ENCODE results near the gene MRPS25. TPM values are rescaled to one million over a fixed set of nuclear protein-coding genes. Genes with fewer than 3 reads are reported as not detected.

Gene MRPS25
- total and polyA plus RNA-seq, 9 of the 15 experiments (the other 6 are each of a cell fraction or from before 2014, with no cell fraction given): 34.3 to 129 (median 78.2) TPM

DNA sequence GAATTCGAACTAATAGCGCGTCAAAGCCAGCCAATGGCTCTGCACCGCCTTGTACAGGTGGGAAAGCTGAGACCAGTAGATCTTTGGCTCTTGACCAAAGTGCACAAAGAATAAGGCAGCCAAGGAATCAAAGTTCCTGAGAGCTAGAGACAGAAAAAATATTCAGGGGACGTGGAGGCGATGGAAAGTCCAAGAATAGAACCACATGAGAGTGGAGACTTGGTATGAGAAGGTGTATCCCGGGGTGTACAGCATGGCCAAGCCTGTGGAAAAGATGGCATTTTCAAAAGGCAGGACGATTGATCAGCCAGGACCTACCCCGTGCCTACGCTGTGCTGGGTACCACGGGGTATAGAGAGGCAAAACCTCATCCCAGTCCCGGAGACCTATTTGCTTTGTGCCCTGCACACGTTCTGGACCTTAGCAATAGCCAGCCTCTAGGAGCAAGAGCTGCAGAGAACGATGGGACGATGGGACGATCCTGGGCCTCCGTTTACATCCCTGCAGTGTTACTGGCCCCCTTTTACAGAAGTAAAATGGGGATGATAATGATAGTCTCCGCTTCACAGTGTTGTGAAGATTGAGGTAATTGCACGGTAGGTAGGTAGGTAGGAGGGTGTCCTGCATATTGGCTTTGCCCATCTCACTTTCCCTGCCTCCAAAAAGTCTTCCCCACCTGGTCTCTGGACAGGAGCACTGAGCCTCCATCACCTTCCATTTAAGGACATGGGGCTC, 34.4 kb upstream of the MRPS25 start (continued):
- TF ChIP-seq PML (IDR thresholded peaks at IDR 0.05; ENCODE audit: low read length): no peak
- TF ChIP-seq, protein P1, sequence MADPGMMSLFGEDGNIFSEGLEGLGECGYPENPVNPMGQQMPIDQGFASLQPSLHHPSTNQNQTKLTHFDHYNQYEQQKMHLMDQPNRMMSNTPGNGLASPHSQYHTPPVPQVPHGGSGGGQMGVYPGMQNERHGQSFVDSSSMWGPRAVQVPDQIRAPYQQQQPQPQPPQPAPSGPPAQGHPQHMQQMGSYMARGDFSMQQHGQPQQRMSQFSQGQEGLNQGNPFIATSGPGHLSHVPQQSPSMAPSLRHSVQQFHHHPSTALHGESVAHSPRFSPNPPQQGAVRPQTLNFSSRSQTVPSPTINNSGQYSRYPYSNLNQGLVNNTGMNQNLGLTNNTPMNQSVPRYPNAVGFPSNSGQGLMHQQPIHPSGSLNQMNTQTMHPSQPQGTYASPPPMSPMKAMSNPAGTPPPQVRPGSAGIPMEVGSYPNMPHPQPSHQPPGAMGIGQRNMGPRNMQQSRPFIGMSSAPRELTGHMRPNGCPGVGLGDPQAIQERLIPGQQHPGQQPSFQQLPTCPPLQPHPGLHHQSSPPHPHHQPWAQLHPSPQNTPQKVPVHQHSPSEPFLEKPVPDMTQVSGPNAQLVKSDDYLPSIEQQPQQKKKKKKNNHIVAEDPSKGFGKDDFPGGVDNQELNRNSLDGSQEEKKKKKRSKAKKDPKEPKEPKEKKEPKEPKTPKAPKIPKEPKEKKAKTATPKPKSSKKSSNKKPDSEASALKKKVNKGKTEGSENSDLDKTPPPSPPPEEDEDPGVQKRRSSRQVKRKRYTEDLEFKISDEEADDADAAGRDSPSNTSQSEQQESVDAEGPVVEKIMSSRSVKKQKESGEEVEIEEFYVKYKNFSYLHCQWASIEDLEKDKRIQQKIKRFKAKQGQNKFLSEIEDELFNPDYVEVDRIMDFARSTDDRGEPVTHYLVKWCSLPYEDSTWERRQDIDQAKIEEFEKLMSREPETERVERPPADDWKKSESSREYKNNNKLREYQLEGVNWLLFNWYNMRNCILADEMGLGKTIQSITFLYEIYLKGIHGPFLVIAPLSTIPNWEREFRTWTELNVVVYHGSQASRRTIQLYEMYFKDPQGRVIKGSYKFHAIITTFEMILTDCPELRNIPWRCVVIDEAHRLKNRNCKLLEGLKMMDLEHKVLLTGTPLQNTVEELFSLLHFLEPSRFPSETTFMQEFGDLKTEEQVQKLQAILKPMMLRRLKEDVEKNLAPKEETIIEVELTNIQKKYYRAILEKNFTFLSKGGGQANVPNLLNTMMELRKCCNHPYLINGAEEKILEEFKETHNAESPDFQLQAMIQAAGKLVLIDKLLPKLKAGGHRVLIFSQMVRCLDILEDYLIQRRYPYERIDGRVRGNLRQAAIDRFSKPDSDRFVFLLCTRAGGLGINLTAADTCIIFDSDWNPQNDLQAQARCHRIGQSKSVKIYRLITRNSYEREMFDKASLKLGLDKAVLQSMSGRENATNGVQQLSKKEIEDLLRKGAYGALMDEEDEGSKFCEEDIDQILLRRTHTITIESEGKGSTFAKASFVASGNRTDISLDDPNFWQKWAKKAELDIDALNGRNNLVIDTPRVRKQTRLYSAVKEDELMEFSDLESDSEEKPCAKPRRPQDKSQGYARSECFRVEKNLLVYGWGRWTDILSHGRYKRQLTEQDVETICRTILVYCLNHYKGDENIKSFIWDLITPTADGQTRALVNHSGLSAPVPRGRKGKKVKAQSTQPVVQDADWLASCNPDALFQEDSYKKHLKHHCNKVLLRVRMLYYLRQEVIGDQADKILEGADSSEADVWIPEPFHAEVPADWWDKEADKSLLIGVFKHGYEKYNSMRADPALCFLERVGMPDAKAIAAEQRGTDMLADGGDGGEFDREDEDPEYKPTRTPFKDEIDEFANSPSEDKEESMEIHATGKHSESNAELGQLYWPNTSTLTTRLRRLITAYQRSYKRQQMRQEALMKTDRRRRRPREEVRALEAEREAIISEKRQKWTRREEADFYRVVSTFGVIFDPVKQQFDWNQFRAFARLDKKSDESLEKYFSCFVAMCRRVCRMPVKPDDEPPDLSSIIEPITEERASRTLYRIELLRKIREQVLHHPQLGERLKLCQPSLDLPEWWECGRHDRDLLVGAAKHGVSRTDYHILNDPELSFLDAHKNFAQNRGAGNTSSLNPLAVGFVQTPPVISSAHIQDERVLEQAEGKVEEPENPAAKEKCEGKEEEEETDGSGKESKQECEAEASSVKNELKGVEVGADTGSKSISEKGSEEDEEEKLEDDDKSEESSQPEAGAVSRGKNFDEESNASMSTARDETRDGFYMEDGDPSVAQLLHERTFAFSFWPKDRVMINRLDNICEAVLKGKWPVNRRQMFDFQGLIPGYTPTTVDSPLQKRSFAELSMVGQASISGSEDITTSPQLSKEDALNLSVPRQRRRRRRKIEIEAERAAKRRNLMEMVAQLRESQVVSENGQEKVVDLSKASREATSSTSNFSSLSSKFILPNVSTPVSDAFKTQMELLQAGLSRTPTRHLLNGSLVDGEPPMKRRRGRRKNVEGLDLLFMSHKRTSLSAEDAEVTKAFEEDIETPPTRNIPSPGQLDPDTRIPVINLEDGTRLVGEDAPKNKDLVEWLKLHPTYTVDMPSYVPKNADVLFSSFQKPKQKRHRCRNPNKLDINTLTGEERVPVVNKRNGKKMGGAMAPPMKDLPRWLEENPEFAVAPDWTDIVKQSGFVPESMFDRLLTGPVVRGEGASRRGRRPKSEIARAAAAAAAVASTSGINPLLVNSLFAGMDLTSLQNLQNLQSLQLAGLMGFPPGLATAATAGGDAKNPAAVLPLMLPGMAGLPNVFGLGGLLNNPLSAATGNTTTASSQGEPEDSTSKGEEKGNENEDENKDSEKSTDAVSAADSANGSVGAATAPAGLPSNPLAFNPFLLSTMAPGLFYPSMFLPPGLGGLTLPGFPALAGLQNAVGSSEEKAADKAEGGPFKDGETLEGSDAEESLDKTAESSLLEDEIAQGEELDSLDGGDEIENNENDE (IDR thresholded peaks at IDR 0.05; ENCODE audit: low read depth, low read length): no peak
- TF ChIP-seq HDGF (IDR thresholded peaks at IDR 0.05): peak; percentile 62; the same call in 1 of the 2 replicates
- TF ChIP-seq, protein P2, sequence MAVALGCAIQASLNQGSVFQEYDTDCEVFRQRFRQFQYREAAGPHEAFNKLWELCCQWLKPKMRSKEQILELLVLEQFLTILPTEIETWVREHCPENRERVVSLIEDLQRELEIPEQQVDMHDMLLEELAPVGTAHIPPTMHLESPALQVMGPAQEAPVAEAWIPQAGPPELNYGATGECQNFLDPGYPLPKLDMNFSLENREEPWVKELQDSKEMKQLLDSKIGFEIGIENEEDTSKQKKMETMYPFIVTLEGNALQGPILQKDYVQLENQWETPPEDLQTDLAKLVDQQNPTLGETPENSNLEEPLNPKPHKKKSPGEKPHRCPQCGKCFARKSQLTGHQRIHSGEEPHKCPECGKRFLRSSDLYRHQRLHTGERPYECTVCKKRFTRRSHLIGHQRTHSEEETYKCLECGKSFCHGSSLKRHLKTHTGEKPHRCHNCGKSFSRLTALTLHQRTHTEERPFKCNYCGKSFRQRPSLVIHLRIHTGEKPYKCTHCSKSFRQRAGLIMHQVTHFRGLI (CRISPR knock-in tag; IDR thresholded peaks at IDR 0.05): no peak
- TF ChIP-seq JUN (IDR thresholded peaks at IDR 0.05; ENCODE audit: borderline replicate concordance, low read depth, low read length): no peak
- TF ChIP-seq JUN (CRISPR knock-in tag; IDR thresholded peaks at IDR 0.05; ENCODE audit: borderline replicate concordance): no peak
- no peak for TF ChIP-seq ZNF561 (CRISPR knock-in tag; conservative IDR thresholded peaks at IDR 0.05)
- 0 out of 2 replicates have a peak, but pooled peaks have one; percentile 27 for TF ChIP-seq RHOXF2B (CRISPR knock-in tag; conservative IDR thresholded peaks at IDR 0.05)
- TF ChIP-seq, protein P3, sequence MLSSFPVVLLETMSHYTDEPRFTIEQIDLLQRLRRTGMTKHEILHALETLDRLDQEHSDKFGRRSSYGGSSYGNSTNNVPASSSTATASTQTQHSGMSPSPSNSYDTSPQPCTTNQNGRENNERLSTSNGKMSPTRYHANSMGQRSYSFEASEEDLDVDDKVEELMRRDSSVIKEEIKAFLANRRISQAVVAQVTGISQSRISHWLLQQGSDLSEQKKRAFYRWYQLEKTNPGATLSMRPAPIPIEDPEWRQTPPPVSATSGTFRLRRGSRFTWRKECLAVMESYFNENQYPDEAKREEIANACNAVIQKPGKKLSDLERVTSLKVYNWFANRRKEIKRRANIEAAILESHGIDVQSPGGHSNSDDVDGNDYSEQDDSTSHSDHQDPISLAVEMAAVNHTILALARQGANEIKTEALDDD (IDR thresholded peaks at IDR 0.05): no peak
- no peak for TF ChIP-seq ELF4 (CRISPR knock-in tag; IDR thresholded peaks at IDR 0.05)
- no peak for TF ChIP-seq BRCA1 (IDR thresholded peaks at IDR 0.05)
- no peak for TF ChIP-seq BRCA1 (CRISPR knock-in tag; IDR thresholded peaks at IDR 0.05)
- no peak for TF ChIP-seq DPF2 (IDR thresholded peaks at IDR 0.05)
- TF ChIP-seq POLR2H (tag; IDR thresholded peaks at IDR 0.05; ENCODE audit: low read depth): no peak
- TF ChIP-seq RBM39 (optimal IDR thresholded peaks at IDR 0.05; ENCODE audit: low read depth, low read length): no peak

Measured in K562 (cell line).